Lung (tissue), 12 donors: ENCODE measurements around the gene GPR161. TPM values are rescaled to one million over a fixed set of nuclear protein-coding genes. Genes with fewer than 3 reads are reported as not detected.

ENCODE experiments used
- ATAC-seq: fragments of 200-7000 bp; cut with Tn5 transposase; one replicate; pipeline ENCODE4 v1.9.1; 2020; ENCODE audit warnings: moderate number of reproducible peaks; ENCODE audit not compliant: insufficient read depth, low FRiP score
- DNase-seq, 3 donors: peaks; one replicate each; pipeline ENCODE4 v3.0.0-alpha.2; 2013 to 2017
- H3K27ac ChIP-seq, 2 donors: one replicate each; pipeline ENCODE4 v1.5.1; 2013; ENCODE audit warnings: mild to moderate bottlenecking in 2 of 2, moderate library complexity in 2 of 2, control low read depth in 1 of 2, inconsistent platforms in 1 of 2, low read depth in 1 of 2, low read length in 1 of 2
- H3K27me3 ChIP-seq, 3 donors: one replicate each; pipeline ENCODE4 v1.5.1; 2013; ENCODE audit warnings: low read length in 2 of 3; ENCODE audit not compliant: control insufficient read depth in 3 of 3, insufficient read depth in 3 of 3
- H3K36me3 ChIP-seq, 4 donors: one replicate each; pipeline ENCODE4 v1.5.1; 2013; ENCODE audit warnings: low read length in 4 of 4, mild to moderate bottlenecking in 1 of 4, moderate library complexity in 1 of 4; ENCODE audit not compliant: control insufficient read depth in 4 of 4, insufficient read depth in 4 of 4
- H3K4me1 ChIP-seq, 5 donors: one replicate each; pipeline ENCODE4 v1.5.1; 2013; ENCODE audit warnings: low read length in 5 of 5, mild to moderate bottlenecking in 2 of 5, moderate library complexity in 1 of 5; ENCODE audit not compliant: control insufficient read depth in 5 of 5, insufficient read depth in 5 of 5
- H3K4me3 ChIP-seq: one replicate; pipeline ENCODE4 v1.5.1; 2013; ENCODE audit warnings: mild to moderate bottlenecking, control low read depth, moderate library complexity
- H3K9ac ChIP-seq, 2 donors: one replicate each; pipeline ENCODE4 v1.5.1; 2013; ENCODE audit warnings: low read length in 2 of 2, control low read depth in 1 of 2; ENCODE audit not compliant: insufficient read depth in 1 of 2
- H3K9me3 ChIP-seq, 4 donors: one replicate each; pipeline ENCODE4 v1.5.1; 2013; ENCODE audit warnings: low read length in 3 of 4, mild to moderate bottlenecking in 1 of 4, moderate library complexity in 1 of 4; ENCODE audit not compliant: control insufficient read depth in 4 of 4, insufficient read depth in 3 of 4
- WGBS, 2 donors: extraction: QIAGEN DNeasy Blood & Tissue Kit; methylation state at CpG; one replicate each; pipeline ENCODE4 v1.1.7; 2013; 5-methylcytosine and 5-hydroxymethylcytosine counted together
- polyA plus RNA-seq, 2 donors: library from polyadenylated mRNA; stranded (reverse); fragments of 200-250 nt; gene quantifications; one replicate each; pipeline ENCODE4 v1.2.1, GENCODE V29; 2013
- total RNA-seq, 2 donors: library from RNA; depleted of rRNA in 1 of 2; stranded (reverse); fragments of >200 nt in 1 of 2; gene quantifications; one replicate each; pipeline ENCODE4 v1.2.1, GENCODE V29; 2014 to 2021
- TF ChIP-seq, protein P1 (sequence below): IDR thresholded peaks from 2 replicates; pipeline ENCODE4 v1.5.1; 2012; ENCODE audit warnings: mild to moderate bottlenecking; ENCODE audit errors: control extremely low read depth, extremely low read depth
- donor health status: control.
- donor health status: control.
- donor health status: Bipolar disorder and iron deficiency.
- donor health status: healthy.
- donor health status: DM: yes; HTN: yes; CAD: no.

The GPR161 gene
- total and polyA plus RNA-seq, 4 donors, result 2.8 to 15.0 (median 5.7) TPM

DNA sequence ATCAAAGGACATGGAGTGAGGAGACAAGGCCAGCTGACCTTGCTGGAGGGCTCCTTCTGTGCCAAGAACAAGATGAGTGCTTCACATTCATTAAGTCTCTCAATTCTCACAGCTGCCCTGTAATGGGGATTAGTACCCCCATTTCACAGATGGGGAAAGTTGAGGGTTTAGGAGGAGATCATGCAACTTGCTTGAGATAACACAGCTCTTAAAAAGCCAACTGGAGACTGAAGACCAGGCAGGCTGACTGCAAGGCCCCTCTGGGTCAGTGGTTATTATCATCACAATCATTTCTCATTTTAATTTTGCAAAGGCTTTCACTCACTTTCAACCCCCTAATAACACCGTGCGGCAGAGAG is 46.8 kb downstream of the GPR161 start:
- DNase-seq (no peak), ATAC-seq (no peak)
- H3K9me3 ChIP-seq, result no peaks in the 10 kb centered on the region
- H3K27me3 ChIP-seq, result no peaks in the 10 kb centered on the region
- no peak overlapping the region for H3K4me3 ChIP-seq
- peaks cover 0 to 18% (median 7%) of the 10 kb centered on the region in 4 donors for H3K36me3 ChIP-seq
- WGBS, 2 donors, result 93 to 95% methylated on average over 2 of the region's 2 CpGs
- no peak overlapping the region for H3K9ac ChIP-seq
- H3K27ac ChIP-seq, result no peak overlapping the region
- TF ChIP-seq, protein P1, sequence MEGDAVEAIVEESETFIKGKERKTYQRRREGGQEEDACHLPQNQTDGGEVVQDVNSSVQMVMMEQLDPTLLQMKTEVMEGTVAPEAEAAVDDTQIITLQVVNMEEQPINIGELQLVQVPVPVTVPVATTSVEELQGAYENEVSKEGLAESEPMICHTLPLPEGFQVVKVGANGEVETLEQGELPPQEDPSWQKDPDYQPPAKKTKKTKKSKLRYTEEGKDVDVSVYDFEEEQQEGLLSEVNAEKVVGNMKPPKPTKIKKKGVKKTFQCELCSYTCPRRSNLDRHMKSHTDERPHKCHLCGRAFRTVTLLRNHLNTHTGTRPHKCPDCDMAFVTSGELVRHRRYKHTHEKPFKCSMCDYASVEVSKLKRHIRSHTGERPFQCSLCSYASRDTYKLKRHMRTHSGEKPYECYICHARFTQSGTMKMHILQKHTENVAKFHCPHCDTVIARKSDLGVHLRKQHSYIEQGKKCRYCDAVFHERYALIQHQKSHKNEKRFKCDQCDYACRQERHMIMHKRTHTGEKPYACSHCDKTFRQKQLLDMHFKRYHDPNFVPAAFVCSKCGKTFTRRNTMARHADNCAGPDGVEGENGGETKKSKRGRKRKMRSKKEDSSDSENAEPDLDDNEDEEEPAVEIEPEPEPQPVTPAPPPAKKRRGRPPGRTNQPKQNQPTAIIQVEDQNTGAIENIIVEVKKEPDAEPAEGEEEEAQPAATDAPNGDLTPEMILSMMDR, result no peak
- H3K4me1 ChIP-seq, result peaks cover 0 to 8% (median 0%) of the 10 kb centered on the region in 5 donors

DNA sequence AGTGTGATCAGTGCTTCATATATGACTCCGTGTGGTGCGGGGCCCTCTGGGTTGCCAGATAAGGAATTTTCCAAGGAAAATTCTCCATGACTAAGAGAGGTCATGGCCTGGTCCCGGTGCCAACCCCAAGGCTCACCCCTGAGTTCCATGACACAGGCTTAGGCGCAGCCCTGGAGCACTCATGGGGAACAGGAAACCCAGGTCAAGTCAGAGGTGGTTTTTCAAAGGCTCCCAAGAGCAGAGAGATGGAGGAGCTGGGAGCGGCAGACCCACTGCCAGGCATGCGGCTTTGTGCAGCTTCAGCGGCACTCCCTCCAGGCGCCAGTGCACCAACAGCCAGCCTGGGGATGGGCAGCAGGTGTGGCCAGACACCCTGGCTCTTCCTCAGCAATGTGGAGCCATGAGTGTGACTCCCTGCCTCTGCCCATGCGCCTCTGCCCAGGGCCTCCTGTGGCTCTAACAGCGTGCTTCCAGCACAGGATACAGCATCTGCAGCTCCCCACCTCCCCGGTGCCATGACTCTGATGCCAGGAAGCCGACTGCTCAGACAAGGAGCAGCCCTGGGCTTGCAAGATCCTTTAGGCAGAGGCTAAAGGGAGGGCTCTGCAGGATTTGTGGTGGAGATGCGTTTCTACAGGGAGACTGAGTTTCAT is 47.3 kb downstream of the GPR161 start:
- H3K4me1 ChIP-seq, result peaks cover 0 to 13% (median 0%) of the 10 kb centered on the region in 5 donors
- TF ChIP-seq, protein P1, result no peak
- H3K4me3 ChIP-seq, result no peak overlapping the region
- H3K27me3 ChIP-seq, result no peaks in the 10 kb centered on the region
- no peak for DNase-seq
- H3K27ac ChIP-seq, result no peak overlapping the region
- H3K36me3 ChIP-seq, result peaks cover 0 to 20% (median 6%) of the 10 kb centered on the region in 4 donors
- H3K9me3 ChIP-seq, result no peaks in the 10 kb centered on the region
- no peak for ATAC-seq
- 91 to 93% methylated on average over 13 of the region's 13 CpGs for WGBS, 2 donors
- no peak overlapping the region for H3K9ac ChIP-seq

DNA sequence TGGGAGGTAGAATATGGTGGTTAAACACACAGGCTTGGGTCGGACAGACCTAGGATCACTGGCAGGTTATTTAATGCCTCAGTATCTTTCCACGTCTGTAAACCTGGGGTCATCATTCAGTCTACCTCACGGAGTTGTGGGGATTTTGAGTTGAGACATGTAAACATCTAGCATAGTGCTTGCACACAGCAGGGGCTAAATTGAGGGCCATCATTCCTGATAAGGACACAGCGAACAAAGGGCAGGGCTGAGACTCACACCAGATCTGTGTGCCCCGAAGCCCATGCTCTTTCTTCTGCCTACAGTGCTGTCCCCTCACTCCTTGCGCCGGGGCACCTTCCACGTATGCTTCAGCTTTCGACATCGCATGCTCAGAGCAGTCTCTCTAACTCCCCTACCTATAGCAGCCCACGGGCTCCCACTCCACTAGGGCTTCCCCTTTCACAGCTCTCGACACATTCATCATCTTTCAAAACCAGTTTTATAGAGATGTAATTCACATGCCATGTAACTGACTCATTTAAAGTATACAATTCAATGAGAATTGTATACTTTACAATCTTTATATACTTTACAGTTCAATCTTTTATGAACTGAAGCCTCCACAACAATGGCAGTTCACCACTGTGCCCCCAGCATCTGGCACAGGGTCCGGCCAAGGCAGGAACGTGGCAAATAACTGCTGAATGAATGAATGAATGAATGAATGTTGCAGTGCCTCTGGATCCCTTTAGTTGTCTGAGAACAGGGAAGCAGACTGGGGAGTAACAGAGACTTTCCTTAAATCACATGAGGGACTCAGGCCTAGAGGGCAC is 48.0 kb downstream of the GPR161 start:
- WGBS, 2 donors, result 86 to 89% methylated on average over 14 of the region's 14 CpGs
- TF ChIP-seq, protein P1, result no peak
- no peak overlapping the region for H3K9ac ChIP-seq
- H3K36me3 ChIP-seq, result peaks cover 0 to 20% (median 6%) of the 10 kb centered on the region in 4 donors
- no peaks in the 10 kb centered on the region for H3K27me3 ChIP-seq
- DNase-seq (no peak), ATAC-seq (no peak)
- no peak overlapping the region for H3K4me3 ChIP-seq
- peaks cover 0 to 17% (median 0%) of the 10 kb centered on the region in 5 donors for H3K4me1 ChIP-seq
- H3K27ac ChIP-seq, result no peak overlapping the region
- H3K9me3 ChIP-seq, result no peaks in the 10 kb centered on the region
